ENCODE results near the gene NHERF1. TPM values are rescaled to one million over a fixed set of nuclear protein-coding genes. Genes with fewer than 3 reads are reported as not detected.

NHERF1 gene
- total and polyA plus RNA-seq, 9 of the 15 experiments (the other 6 are each of a cell fraction or from before 2014, with no cell fraction given), result 11.4 to 79.9 (median 36.9) TPM

DNA sequence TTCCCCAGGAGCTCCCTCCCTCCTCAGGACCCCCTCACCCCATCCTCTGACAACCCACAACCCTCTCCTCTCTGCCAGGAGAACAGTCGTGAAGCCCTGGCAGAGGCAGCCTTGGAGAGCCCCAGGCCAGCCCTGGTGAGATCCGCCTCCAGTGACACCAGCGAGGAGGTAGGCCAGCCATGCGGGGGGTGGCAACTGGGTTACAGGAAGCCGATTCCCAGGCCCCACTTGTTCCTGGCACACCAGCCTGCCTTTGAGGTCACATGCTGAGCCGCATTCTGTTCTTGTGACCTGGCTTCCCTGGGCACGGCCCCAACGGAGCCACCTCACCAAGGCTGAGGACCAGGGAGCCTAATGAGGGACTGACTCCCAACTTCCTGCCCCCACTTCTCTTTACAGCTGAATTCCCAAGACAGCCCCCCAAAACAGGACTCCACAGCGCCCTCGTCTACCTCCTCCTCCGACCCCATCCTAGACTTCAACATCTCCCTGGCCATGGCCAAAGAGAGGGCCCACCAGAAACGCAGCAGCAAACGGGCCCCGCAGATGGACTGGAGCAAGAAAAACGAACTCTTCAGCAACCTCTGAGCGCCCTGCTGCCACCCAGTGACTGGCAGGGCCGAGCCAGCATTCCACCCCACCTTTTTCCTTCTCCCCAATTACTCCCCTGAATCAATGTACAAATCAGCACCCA lies 19.8 kb downstream of the NHERF1 start:
- Histone ChIP-seq H3K4me1 (replicated peaks in 1 of 2; ENCODE audit: control insufficient read depth in 2 of 2, insufficient read depth in 2 of 2, low read length in 2 of 2) (peaks cover 0 to 23% of the 10 kb centered on the region in 2 experiments; a peak in 3 of 5 replicates), H3K9me1 (ENCODE audit: control insufficient read depth, insufficient read depth, low read length) (no peaks in the 10 kb centered on the region), H3K79me2 (ENCODE audit: control insufficient read depth, insufficient read depth, low read length) (no peaks in the 10 kb centered on the region), H3K9ac (ENCODE audit: insufficient read depth in 1 of 2, low read depth in 2 of 2, low read length in 2 of 2) (peak overlapping the region in 1 of 2 experiments; percentile 46; a peak in 1 of 4 replicates), H3K9me3 (replicated peaks; ENCODE audit: control insufficient read depth, insufficient read depth, low read depth, low read length) (no peaks in the 10 kb centered on the region), H4K20me1 (replicated peaks; ENCODE audit: control insufficient read depth, insufficient read depth, low read length) (peaks cover 17% of the 10 kb centered on the region), H3K36me3 (ENCODE audit: control insufficient read depth, insufficient read depth, low read length) (peaks cover 73% of the 10 kb centered on the region), H3K27me3 (ENCODE audit: control insufficient read depth in 2 of 2, insufficient read depth in 2 of 2, low read length in 2 of 2) (no peaks in the 10 kb centered on the region), H3K4me3 (no peak overlapping the region), H3K27ac (ENCODE audit: extremely low read depth, low read depth, low read length) (no peak overlapping the region), H2AFZ (ENCODE audit: low read depth, low read length) (no peak overlapping the region), H3K4me2 (ENCODE audit: insufficient read depth, low read length) (no peak overlapping the region)
- CTCF ChIA-PET (ENCODE audit: low intra/inter-chr PET ratio), result interaction anchor here (0.6 to 3.6 kb wide), 2 partner anchors 23 to 132 kb away, joined by 3 to 41 read pairs; no protein-coding TSS in a partner anchor
- POLR2A ChIA-PET, result interaction anchor here (0.6 to 1.3 kb wide), 3 partner anchors 20 to 325 kb away, joined by 3 read pairs; no protein-coding TSS in a partner anchor
- no peak for FAIRE-seq
- WGBS (ENCODE audit: insufficient coverage, low coverage, missing lambda C conversion rate), result 90% methylated on average over 14 of the region's 17 CpGs
- in situ Hi-C loops (cut with MboI) (no loop called here), intact Hi-C loops (cut with micrococcal nuclease) (no loop called here)
- TF ChIP-seq ZNF212 (CRISPR knock-in tag; IDR thresholded peaks at IDR 0.05) (no peak), SUPT5H (IDR thresholded peaks at IDR 0.05) (0 out of 2 replicates have a peak, but pooled peaks have one; percentile 19), ZFPM2 (CRISPR knock-in tag; IDR thresholded peaks at IDR 0.05) (no peak), POLR2G (IDR thresholded peaks at IDR 0.05; ENCODE audit: low read depth, low read length) (peak; percentile 67), POLR2B (IDR thresholded peaks at IDR 0.05; ENCODE audit: low read depth, partially characterized antibody) (no peak), RBFOX2 (IDR thresholded peaks at IDR 0.05; ENCODE audit: low read depth, low read length) (peak; percentile 24; the same call in 1 of the 2 replicates), ZFP1 (CRISPR knock-in tag; IDR thresholded peaks at IDR 0.05) (no peak)
- BruUV-seq (replicated peaks), result no TSS peak
- no peak for DNase-seq (ENCODE audit: extremely low read depth in 1 of 4, low spot score in 3 of 4)
- ATAC-seq, result no peak
